BJ (cell line): ENCODE measurements around the gene MAFG. TPM values are rescaled to one million over a fixed set of nuclear protein-coding genes. Genes with fewer than 3 reads are reported as not detected.

Source experiments
- CTCF ChIA-PET: fragments of 350-600 bp; formaldehyde crosslinking; extraction: SDS; loops from one replicate; lab custom pipeline; 2021; ENCODE audit warnings: antibody characterized with exemption, inconsistent platforms; lab: Yijun Ruan, JAX
- POLR2A ChIA-PET: fragments of 300-600 bp; sonication (Branson Sonifier 250); formaldehyde crosslinking; extraction: SDS; loops from one replicate; lab custom pipeline; 2021; ENCODE audit warnings: antibody characterized with exemption; lab: Charles Lee
- DNase-seq: peaks from one replicate; pipeline ENCODE4 v3.0.0-alpha.2; 2011; ENCODE audit warnings: low read depth
- H3K27me3 ChIP-seq: 2 replicates; pipeline ENCODE4 v1.6.0; 2011; ENCODE audit warnings: low read length; ENCODE audit not compliant: control insufficient read depth, insufficient read depth
- H3K36me3 ChIP-seq: 2 replicates; pipeline ENCODE4 v1.5.1; 2011; ENCODE audit warnings: low read length; ENCODE audit not compliant: control insufficient read depth, insufficient read depth
- H3K4me3 ChIP-seq: 2 replicates; pipeline ENCODE4 v1.5.1; 2011; ENCODE audit warnings: low read depth, mild to moderate bottlenecking, control low read depth, low read length
- CTCF ChIP-seq: IDR thresholded peaks from 2 replicates; pipeline ENCODE4 v1.5.1; 2011; ENCODE audit warnings: low read depth, mild to moderate bottlenecking, control low read depth, inconsistent platforms, low read length, moderate library complexity; ENCODE audit not compliant: insufficient read depth
- polyA plus RNA-seq: library from polyadenylated mRNA; depleted of rRNA; stranded (reverse); fragments of >200 nt; gene quantifications from 2 replicates; pipeline ENCODE4 v1.2.3, GENCODE V29; 2011

The MAFG gene
- polyA plus RNA-seq, 1 experiment: 20.6 TPM

- DNase-seq: no peak
- peaks cover 27% of the 10 kb centered on the region for H3K36me3 ChIP-seq
- H3K27me3 ChIP-seq: no peaks in the 10 kb centered on the region
- ChIA-PET POLR2A (no interaction called here), CTCF (interaction anchor here (0.7 kb wide), 1 partner anchor 72 kb away, joined by 3 read pairs; no protein-coding TSS in a partner anchor)
- H3K4me3 ChIP-seq: no peak overlapping the region
- TF ChIP-seq CTCF: no peak
These were observed 39.2 kb downstream of the MAFG start for GRCh38 chr17:81888105-81888987.

GRCh38 chr17:81885869-81886548 is 41.5 kb downstream of the MAFG start:
- Histone ChIP-seq H3K4me3 (no peak overlapping the region), H3K27me3 (no peaks in the 10 kb centered on the region), H3K36me3 (peaks cover 27% of the 10 kb centered on the region)
- DNase-seq: no peak
- TF ChIP-seq CTCF: no peak
- ChIA-PET CTCF (interaction anchor here (1.4 to 1.7 kb wide), 2 partner anchors 14 to 16 kb away, joined by 3 read pairs; no protein-coding TSS in a partner anchor), POLR2A (no interaction called here)

- peaks cover 27% of the 10 kb centered on the region for H3K36me3 ChIP-seq
- no peak for DNase-seq
- H3K4me3 ChIP-seq: no peak overlapping the region
- TF ChIP-seq CTCF: no peak
- ChIA-PET CTCF (interaction anchor here (1.5 to 1.7 kb wide), 2 partner anchors 13 to 14 kb away, joined by 3 to 4 read pairs; no protein-coding TSS in a partner anchor), POLR2A (no interaction called here)
- no peaks in the 10 kb centered on the region for H3K27me3 ChIP-seq
These were observed 42.1 kb downstream of the MAFG start for GRCh38 chr17:81885454-81885853.

- CTCF ChIA-PET: interaction anchor here (1.5 to 1.7 kb wide), 2 partner anchors 12 to 13 kb away, joined by 3 to 4 read pairs; no protein-coding TSS in a partner anchor
- no peak for DNase-seq
- Histone ChIP-seq H3K36me3 (peaks cover 24% of the 10 kb centered on the region), H3K4me3 (no peak overlapping the region), H3K27me3 (no peaks in the 10 kb centered on the region)
- POLR2A ChIA-PET: no interaction called here
- TF ChIP-seq CTCF: no peak
These were observed 42.6 kb downstream of the MAFG start for GRCh38 chr17:81884968-81885367.

- CTCF ChIA-PET: interaction anchor here (1.5 to 1.6 kb wide), 2 partner anchors 12 to 15 kb away, joined by 4 read pairs; no protein-coding TSS in a partner anchor
- Histone ChIP-seq H3K4me3 (no peak overlapping the region), H3K36me3 (peaks cover 24% of the 10 kb centered on the region), H3K27me3 (no peaks in the 10 kb centered on the region)
- POLR2A ChIA-PET: no interaction called here
- no peak for TF ChIP-seq CTCF
- DNase-seq: no peak
These were observed 43.0 kb downstream of the MAFG start for GRCh38 chr17:81884520-81884919.
